NT2/D1 (cell line): Measurements from ENCODE around the gene CACHD1.

Experiments
- SUZ12 ChIP-seq: IDR thresholded peaks from 2 replicates; pipeline ENCODE4 v1.6.1; 2011; ENCODE audit not compliant: insufficient read length, insufficient read depth; ENCODE audit errors: extremely low read depth
- YY1 ChIP-seq: IDR thresholded peaks from 2 replicates; pipeline ENCODE4 v1.6.1; 2011; ENCODE audit not compliant: insufficient read length, insufficient read depth
- ZNF274 ChIP-seq: IDR thresholded peaks from 2 replicates; pipeline ENCODE4 v1.6.1; 2011; ENCODE audit warnings: mild to moderate bottlenecking, low read depth, low read length

DNA sequence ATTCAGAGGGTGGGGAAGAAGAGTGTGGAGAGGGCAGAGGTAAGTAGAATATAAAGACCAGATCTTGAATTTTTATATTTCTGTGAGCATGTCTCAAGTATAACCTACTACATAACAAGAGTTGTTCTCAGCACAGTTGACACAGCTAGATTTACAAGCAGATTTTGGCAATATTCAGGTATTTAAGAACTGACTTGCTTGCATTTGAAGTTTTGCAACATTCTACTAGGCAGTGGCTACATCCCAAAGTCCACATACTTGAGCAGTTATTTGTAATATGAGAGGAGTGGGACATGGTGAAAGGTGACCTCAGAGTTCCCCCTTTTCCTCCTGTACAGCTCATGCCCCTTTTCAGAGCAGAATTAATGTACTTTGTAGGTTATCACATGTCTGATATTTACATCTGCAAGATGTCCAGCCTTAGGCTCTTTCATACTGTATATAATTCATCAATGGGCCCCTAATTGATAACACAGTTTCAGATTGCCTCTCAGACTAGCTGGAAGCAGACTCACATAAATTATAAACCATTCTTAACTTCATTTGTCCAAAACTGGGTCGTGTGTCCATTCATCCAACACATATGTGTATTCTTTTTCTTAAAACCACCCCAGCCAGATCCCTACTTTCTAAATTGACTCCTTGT, 138.2 kb downstream of the CACHD1 start:
- no peak for TF ChIP-seq YY1
- TF ChIP-seq ZNF274: no peak
- TF ChIP-seq SUZ12: no peak
